GM23248 (cell line): Measurements from ENCODE around the gene PCDHA9.
"Not testable (repeated sequence)": the region's sequence is repeated elsewhere in the genome, so short reads cannot be mapped to it uniquely, and the experiment has no call there.

Experiments used
- EZH2 ChIP-seq: fragments of 200-600 bp; sonication (generic); IDR thresholded peaks from 2 replicates; pipeline ENCODE4 v1.6.1; 2018; ENCODE audit warnings: antibody characterized with exemption, mild to moderate bottlenecking; ENCODE audit not compliant: insufficient read depth, poor library complexity, severe bottlenecking
- EZH2phosphoT487 ChIP-seq: fragments of 200-600 bp; sonication (generic); IDR thresholded peaks from 2 replicates; pipeline ENCODE4 v1.6.1; 2018; ENCODE audit warnings: antibody characterized with exemption, moderate library complexity, mild to moderate bottlenecking, low read depth; ENCODE audit not compliant: insufficient read depth

GRCh38 chr5:140808241-140808888, 39.8 kb upstream of the PCDHA9 start:
- not testable (repeated sequence) for TF ChIP-seq EZH2phosphoT487, EZH2
